ENCODE results near the gene KCNQ5.

DNA sequence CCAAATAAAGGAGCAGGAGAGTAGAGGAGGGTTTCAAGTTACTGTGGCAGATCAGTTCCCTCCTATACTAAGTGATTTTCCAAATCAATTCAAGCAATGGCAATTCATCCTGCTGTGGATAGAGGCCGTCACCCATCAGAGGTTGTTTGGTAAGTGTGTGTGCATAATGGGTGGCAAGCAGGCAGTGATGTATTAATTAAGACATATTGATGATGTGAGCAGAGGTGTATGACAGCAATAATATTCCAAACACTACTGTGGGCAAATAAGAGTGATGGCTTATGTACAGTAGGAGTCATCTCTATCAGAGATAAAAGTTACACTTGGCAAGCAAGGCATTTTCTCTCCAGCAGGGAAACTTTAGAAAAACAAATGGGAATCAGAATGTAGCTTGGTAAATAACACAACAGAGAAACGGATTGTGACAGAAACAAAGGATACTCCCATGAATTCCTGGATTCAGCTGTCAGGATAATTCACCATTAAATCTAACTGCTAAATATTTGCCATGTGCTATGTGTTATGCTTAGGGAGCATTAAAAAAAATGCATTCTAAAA is 407.1 kb downstream of the KCNQ5 start:
- TF ChIP-seq, protein P1, sequence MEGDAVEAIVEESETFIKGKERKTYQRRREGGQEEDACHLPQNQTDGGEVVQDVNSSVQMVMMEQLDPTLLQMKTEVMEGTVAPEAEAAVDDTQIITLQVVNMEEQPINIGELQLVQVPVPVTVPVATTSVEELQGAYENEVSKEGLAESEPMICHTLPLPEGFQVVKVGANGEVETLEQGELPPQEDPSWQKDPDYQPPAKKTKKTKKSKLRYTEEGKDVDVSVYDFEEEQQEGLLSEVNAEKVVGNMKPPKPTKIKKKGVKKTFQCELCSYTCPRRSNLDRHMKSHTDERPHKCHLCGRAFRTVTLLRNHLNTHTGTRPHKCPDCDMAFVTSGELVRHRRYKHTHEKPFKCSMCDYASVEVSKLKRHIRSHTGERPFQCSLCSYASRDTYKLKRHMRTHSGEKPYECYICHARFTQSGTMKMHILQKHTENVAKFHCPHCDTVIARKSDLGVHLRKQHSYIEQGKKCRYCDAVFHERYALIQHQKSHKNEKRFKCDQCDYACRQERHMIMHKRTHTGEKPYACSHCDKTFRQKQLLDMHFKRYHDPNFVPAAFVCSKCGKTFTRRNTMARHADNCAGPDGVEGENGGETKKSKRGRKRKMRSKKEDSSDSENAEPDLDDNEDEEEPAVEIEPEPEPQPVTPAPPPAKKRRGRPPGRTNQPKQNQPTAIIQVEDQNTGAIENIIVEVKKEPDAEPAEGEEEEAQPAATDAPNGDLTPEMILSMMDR (IDR thresholded peaks at IDR 0.05): no peak
- TF ChIP-seq POLR2A (IDR thresholded peaks at IDR 0.05): no peak

Data from thyroid gland (tissue), 4 donors.